Measurements from ENCODE around the gene TOX2. TPM values are rescaled to one million over a fixed set of nuclear protein-coding genes. Genes with fewer than 3 reads are reported as not detected.

The TOX2 gene
- total RNA-seq: not detected in 2 replicates

DNA sequence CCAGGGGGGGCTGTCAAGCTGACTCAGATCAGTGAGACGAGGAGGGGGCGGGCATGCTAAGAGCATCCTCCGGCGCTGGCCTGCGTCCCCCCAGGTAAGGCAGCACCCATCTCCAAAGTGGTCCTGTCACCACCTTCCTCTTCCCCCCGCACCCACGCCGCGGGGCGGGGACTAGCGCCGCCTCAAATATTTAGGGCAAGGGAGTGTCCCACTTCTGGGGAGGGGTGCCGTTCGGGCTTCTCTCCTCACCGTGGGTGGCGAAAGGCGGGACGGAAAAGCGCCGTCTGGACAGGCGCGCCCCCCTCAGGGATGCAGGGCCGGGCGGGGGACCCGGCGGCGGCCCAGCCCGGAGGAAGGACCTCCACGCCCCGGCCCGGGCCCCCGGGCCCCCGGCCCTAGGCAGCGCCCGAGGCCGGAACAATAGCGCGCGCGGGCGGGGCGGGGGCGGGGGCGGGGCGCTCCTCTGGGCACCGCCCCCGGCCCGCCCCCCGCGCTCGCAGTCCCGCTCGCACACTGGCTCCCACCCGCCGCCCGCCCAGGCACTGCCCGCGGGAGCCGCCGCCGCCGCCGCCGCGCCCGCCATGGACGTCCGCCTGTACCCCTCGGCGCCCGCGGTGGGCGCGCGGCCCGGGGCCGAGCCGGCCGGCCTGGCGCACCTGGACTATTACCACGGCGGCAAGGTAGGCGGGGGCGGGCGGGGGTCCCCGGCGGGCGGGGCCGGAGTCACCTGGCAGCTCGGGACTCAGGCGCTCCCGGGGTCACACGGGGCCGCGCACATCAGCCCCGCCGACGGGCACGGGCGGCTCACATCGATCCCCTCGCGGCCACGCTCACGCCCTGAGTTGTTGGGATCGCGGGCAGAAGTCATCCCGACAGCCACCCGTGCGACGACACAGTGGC is at the start of gene TOX2:
Gene TOX2 (plus strand): TSS at position 542 of the 900 bp plus-strand sequence. CDS start 40 bp downstream, at position 582.

Small RNA genes within 50 kb of the gene (small RNA-seq; reads per million reads assigned to genes)
- not detected for gene RN7SL443P

Other genes starting within 250 kb of the TOX2 start
- 8.3 and 8.4 TPM in 2 replicates for gene MYBL2, start 247.7 kb upstream of the TOX2 start, total RNA-seq
- not detected in 2 replicates for gene GTSF1L, start 187.8 kb upstream of the TOX2 start, total RNA-seq

All from articular chondrocyte of knee joint (primary cell).